Fibroblast of skin of back (primary cell): ENCODE measurements around the gene EEF1AKMT3.
"Not testable (repeated sequence)": the region's sequence is repeated elsewhere in the genome, so short reads cannot be mapped to it uniquely, and the experiment has no call there.

Experiments
- DNase-seq: peaks from one replicate; pipeline ENCODE4 v3.0.0-alpha.2; 2013

Gene EEF1AKMT3

DNA sequence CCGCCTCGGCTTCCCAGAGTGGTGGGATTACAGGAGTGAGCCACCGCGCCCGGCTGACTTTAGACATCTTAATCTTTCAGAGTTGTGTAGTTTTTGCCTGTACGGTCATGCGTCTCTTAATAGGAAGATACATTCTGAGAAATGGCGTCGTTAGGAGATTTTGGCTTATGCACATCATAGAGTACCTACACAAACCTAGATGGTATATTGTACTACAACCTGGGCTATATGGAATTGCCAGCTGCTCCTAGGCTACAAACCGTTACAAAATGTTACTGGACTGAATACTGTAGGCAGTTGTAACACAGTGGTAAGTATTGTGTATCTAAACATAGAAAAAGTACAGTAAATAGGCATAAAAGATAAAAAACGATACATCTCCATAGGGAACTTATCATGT is 11.4 kb downstream of the EEF1AKMT3 start:
- DNase-seq = no peak

DNA sequence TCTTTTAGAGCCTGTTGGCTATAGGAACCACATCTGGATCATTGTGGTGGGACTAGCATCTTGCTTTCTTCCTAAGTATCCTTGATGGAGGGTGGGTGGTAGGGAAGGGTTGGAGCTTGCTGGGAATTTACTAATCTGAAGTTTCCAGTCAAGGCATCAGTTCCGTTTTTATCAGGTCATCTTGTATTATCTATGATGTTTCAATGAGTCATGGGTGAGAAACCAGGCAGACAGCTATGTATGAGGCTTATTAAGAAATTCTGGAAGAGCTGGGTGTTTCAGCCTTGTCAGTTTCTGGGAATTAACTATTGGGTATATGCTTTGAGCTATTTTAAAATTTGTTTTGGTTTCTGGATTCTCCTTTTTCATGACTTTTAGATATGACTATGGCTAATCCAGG is 21.5 kb downstream of the EEF1AKMT3 start:
- peak; percentile 87 for DNase-seq

DNA sequence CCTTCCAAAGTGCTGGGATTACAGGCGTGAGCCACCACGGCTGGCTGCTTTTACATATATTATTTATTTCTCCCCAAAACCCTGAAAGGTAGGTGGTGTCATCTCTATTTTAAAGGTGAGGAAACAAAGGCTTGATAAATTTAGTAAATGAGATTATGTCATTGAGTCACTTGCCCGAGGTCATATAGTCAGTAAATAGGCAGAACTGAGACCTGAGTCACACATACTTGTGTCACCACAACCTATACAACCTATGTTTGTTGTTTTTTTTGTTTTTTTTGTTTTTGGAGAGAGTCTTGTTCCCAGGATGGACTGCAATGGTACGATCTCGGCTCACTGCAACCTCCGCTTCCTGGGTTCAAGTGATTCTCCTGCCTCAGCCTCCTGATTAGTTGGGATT is 22.9 kb downstream of the EEF1AKMT3 start:
- DNase-seq = peak; percentile 32

DNA sequence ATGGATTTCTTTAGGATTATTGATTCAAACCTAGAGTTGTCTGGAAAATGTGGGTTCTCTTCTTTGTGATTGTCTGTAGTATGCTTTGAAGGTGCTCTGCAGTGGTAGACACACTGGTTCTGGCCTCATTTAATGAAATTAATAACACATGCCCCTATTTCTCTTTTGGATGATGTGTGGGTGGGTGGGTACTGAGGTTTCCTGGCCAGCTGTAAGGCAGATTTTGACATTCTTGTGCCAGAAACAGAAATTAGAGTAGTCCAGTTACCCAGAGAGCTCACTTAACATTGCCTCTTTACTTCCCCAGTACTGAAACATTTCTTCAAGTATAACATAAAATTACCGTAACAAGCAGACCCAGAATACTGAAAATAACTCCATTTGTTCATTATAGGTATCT is 24.6 kb downstream of the EEF1AKMT3 start:
- no peak for DNase-seq

DNA sequence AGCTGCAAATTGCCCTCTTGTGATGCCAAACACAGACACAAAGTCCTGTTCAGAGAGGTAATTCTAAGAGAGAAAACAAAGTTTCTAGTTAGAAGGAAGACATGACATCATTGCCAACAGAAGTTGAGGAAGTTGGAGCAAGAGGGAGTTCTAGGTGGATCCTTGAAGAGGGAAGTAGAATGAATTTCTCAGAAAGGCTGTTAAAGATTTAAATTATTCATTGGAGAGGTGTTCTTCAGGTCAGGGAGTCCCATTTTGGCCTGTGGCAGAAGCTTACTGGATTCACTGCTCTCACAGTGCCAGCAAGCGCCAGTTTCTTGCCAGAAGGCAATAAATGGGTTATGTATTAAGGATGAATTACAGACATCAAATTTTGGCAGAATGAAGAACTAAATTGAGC is 25.5 kb downstream of the EEF1AKMT3 start:
- no peak for DNase-seq

DNA sequence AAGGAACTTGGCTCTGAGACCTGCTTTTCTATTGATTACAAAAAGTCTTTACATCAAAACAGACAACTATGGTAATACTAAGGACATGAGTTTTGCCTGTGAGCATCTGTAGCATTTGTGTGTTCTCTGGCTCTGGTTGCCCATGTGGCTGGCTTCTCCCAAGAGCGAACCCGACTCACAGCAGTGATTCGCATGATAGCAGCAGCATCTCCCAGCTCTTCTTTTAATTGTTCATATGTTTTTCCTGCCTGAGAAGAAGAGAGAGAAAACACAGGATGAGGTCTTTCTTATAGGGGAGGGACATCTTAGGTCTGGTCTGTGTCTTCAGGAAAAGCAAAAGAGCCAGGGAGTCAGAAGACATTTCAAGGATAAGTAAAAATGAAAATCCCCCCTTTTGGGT is 28.6 kb downstream of the EEF1AKMT3 start:
- no peak for DNase-seq

DNA sequence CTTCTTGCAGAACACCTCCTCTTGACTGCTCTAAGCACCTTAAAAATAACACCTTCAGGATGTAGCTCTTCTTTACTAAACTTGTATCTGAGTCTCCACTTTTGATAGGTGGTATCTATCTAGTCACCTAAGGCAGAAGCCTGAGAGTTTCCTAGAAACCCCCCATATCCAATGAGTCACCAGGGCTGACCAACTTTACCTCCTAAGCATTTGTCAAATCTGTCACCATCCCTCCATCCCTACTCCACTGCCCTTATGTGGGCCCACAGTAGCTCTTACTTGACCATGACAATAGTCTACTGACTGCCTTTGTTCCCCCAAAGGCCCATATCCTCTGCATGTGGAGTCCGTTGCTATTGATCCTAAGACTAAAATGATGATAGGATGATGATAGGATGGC is 30.2 kb downstream of the EEF1AKMT3 start:
- DNase-seq = no peak

DNA sequence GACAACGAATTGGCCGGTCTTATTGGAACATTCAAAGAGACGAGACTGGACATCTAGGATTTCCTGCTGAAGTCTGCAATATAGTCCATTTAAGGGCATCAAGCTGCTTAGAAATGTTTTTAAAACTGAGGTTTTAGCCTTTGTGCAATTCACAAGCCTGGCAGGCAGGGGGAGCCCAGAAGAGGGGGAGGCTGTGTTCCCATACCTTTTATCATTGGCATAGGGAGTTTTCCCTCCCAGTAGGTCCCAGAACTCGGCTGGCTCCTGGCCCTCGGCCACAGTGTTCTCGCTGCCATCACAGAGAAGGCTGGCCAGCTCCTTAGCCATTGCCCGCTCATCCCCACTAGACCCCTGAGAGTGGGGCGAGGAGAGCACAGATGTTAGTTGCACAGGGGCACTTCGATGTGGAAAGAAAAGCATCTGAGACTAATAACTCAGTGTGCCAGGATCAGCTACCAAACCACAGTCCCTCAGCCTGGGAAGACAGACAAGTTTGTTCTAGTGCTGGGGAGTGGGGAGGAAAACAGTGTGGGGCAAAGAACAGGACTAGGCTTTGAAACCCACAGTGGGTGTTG is 31.0 kb downstream of the EEF1AKMT3 start:
- peak; percentile 65 for DNase-seq

DNA sequence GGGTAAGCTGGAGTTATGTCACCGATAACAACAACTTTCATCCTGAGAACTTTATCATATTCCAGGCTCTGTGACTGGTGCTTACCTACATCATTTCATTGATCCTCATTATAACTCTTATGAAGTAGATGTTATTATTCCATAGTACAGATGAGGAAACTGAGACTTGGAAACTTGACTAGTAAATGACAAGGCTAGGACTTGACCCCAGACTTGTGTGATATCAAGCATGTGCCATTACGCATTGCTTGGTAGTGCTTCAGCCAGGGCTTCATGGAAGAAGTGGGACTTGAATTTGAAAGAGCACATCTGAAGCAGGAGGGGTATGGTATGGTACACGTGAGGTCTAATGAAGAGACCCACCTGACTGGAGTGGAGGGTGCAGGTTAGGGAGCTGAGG is 34.3 kb downstream of the EEF1AKMT3 start:
- no peak for DNase-seq

DNA sequence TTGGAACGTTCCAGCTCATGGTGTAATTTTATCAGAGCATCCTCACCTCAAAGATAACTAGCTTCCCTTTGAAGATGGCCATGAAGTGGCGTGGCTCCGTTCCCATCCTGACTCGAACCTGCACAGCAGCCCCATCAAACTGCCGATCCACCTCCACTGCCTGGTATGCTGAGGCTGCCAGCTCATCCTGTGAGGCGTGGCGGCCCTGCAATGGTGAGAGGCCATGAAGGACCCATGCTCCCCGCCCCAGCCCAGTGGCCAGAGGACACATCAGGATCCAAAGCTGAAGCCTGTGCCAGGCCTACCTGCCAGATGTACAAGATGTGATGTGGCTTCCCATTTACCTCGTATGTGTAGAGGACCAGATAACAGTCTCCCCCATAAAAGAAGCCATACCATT is 34.9 kb downstream of the EEF1AKMT3 start:
- no peak for DNase-seq

DNA sequence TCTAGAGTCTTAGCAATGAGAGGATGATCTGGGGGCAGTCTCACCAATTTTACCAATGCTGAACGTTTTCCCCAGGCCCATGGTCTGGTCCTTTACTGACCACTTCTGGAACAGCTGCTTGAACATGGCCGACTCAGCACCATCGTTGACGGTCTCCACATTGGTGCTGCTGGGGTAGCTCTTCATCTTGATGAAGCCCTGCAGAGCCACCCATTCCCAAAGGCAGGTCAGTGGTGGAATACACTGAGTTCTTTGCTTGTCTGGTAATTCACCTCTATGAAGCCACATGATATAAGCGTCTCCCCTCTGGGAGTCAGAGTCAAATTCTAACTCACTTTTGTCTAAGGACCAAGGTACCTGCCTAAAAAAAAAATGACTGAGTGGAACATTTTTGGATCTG is 35.9 kb downstream of the EEF1AKMT3 start:
- no peak for DNase-seq

DNA sequence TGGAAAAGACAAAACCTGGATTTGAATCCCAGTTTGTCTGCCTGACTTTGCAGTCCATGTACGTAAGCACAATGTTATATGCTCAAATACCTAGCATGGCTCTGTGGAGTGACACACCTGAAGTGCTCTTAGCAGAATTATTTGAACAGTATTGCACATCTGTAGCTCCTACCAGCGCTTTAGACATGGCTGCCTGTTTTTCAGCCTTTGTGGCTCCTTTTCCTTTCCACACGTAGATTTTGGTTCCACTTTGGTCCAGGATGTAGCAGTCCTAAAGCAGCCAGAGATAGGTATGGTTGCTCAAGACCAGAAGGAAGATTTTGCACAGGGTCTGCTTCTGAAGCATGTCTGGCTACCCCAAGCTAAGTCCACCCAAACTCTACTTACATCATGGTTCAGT is 37.0 kb downstream of the EEF1AKMT3 start:
- DNase-seq = no peak

DNA sequence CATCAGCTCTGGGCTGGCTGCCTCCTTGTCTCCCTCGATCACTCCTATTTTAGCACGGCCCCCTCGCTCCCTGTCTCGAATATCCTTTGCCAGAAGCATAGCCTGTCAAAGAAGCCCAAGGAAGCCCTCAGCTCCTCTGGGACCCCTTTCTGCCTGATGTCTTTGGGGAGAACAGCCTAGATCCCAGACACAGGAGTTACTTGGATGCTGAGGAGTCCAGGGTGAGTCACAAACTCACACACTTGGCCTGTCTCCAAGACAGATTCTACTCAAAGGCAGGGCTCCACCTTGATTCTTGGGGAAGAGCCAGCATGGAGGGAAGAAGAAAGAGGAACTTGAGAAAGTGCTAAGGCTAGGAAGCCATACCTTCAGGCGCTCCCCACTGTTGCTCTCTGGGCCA is 38.0 kb downstream of the EEF1AKMT3 start:
- peak; percentile 44 for DNase-seq

DNA sequence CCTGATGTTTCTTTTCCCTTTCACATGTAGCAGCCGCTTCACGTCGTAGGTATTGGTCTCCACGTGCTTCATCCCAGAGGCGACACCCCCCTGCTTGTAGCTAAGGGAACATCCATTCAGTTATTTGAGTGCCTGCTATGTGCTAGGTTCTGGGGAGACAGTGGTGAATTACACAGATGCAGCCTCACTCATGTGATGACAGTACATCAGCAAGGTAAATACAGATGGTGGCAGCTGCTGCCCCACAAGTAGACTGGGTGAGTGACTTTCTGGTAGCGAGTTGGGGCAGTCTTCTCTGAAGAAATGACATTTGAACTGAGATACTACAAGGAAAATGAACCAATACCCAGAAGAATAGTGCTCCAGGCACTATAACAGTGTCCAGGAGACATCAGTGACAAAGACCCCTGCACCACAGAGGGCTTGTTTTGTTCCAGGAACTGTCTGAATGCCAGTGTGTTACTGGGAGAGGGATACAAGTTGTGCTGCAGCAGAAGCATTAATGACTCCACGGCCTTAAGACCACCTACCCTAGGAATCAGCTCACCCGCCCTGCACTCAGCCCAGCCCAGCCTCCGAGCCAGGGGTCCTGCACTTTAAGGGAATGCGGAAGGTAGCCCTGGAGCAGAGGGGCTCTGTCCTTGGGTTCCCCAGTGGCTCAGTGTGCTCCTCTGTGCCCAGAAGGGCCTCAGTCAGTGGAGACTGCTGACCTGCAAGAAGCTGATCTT is 38.8 kb downstream of the EEF1AKMT3 start:
- DNase-seq = no peak

DNA sequence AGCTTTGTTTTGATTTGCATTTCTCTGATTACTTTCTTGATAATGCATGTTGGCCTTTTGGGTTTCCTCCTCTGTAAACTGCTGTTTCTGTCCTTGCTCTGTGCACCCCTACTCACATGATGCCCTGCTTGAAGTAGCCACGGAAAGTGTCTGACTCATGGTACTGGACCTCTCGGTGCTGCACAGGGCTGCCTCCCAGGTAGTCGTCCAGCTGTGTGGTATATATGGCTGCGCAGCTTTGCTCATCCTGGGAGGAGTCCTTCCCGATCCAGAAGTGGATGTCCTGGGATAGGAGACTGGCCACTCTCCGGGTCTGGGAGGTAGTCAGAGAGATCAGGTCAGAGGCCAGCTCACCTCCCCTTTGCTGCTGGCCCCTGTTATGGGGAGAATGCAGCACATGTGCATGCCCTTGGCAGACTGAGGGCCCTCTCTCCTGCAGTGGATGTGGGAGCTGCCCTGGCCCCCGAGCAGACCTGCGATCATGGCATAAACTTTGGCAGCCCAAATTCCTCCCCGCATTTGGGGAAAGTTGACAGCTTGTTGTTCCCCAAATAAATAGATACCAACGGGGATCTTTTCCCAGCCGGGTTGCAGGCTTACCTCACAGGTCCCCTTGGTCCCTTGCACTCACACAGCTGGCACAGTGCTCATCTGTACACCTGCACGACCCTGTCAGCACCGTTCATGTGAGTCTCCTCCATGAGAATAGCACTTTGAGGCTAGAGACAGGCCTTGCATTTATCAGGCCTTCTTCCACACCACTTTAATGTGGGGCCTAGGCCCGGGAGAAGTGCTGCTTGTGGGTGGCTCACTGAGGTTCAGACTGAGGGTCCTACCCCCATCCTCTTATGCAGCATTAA is 40.9 kb downstream of the EEF1AKMT3 start:
- DNase-seq = no peak

DNA sequence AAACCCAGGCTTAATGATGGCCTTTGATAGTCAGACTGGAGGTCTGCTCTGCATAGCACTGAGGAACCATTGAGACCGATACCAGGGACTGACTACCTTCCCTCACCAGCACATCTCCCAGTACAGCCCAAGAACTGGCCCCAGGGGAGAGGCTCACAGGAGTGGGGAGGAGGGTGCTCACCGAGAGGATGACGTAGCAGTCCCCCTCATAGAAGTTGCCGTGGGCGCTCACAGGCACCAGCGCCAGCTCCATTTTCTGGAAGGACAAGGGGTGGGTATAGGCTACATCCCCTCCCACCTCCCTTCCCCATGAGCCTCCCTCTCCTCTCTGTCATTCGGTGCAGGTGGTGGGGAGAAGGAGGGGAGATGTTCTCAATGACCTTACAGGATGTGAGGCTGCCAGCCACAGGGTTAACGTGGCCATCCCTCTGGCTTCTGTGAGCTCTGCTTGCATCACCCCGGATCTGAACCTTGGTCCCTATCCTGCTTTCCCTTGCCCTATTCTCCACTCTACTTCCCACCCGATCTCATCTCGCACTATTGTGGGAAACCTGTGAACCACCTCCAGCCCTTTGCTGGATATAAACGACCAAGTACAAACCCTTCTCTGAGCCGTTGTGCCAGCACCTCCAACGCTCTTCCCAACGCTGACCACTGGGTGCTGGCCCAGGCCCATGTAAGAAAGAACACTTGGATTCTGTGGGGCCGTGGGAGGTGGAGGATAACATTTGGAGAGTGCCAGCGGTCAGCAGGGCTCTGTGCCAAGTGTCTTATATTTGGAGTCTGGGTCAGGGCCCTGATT is 41.8 kb downstream of the EEF1AKMT3 start:
- no peak for DNase-seq

DNA sequence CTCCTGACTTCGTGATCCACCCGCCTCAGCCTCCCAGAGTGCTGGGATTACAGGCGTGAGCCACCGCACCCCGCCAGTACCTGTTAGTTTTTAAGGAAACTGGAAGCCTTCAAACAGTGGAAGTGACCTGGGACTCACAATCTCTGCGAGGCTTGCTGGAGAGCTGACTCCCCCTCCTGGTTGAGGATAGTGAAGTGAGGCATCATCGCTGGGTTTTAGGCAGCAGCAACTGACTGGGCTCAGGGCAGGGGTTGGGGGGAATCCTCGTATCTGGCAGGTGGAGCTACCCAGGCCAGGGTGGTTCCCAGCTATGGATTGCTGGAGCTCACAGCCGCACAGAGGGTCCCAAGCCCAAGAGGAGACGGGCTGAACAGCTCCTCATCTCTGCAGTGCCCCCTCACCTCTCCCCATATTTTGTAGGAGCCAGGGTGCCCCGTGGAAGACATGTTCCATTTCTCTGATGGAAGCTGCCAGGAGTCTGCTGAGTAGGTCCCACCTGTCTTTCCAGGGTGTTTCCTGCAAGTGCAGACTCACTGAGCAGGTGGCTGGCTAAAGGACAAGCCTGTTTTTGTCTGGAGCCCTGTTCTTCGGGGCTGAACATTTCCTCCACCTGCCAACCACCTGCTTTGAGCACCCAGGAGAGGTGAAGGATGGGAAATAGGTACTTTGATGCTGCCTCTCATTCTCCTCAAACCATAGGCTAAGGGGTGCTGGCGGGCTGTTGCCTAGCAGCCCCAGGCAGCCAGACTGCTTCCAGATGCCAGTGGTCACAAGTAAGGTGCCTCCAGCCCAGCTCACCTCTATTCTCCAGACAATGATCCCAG is 43.0 kb downstream of the EEF1AKMT3 start:
- no peak for DNase-seq

DNA sequence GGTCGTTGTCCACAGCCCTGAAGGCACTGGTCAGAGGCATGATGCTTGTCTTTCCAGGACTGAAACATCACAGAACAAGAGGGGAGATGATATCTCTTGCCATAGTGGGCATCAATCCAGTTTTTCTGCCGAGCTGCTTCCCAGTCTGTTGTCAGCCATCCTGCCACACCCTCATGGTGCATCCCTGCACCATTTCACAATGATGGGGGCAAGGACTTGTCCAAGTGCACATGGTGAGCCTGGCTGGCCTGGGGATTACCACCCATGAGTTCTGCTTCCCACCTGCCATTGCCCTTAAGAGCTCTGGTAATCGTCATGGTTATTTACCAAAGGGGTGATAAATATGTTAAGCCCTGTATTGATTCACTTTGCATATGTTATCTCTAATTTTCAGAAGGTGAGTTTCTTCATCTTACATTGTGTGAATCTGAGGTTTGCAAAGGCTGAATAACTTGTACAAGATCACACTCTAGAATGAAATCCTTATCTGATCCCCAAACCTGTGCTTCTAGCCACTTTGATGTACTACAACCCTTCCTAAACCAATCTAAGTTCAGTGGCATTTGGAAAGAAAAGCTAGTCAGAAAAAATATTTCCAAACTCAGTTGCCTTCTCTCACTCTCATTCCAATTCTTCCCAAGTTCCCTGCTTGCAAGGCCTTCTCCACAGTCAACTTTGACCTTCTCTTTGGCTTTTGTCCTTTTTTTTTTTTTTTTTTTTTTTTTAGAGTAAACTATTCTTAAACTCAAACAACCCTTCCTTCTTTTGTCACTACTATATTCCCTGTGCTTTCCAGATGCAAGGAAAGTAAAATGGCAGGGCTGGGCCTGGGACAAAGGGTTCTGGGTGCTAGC is 43.8 kb downstream of the EEF1AKMT3 start:
- no peak for DNase-seq

DNA sequence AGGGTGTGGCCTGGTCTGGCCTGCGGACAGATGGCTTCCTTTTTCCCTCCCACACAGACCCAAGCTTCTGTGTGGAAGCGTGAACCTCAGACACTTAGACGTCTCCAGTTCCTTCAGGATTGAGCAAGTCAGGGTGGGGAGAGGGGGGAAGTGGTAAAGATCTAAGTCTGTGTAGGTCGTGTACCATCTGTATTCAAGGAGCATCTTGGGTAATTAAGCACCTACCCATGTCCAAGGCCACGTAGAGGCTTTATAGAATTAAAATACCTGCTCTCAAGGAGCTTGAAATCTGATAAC is 44.4 kb downstream of the EEF1AKMT3 start:
- DNase-seq = no peak

DNA sequence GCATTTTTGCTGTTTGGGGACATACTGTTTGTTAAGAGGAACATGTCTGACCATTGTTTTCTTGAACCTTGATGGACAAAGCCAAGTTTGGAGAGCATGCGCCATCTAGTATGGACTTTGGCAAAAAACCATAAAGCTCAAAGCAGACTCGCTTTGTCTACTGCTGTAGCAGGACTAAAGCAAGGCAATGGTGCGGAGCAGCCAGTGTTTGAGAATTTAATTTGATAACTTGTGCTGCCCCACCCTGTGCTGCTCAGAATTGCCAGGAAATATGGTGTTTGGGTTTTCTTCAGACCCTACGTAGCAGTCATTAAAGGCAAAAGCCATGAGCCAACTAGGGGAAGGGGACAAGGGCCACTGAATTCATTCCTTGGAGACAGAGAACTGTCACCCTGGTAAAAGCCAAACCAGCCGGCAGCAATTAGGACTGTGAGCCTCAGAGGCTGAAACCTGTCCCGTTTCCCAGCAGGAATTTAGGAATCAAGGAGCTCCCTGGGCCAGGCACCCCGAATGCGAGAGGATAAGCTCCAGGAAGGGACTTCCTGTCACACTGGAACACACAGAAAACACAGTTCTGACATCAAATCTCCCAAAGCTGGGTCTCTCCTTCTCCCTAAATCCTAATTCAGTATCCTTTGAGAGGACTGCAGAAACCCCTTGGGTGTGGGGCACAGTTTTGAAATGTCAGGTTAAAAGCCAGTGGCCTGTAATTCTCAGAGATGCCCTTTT is 45.0 kb downstream of the EEF1AKMT3 start:
- DNase-seq = no peak

DNA sequence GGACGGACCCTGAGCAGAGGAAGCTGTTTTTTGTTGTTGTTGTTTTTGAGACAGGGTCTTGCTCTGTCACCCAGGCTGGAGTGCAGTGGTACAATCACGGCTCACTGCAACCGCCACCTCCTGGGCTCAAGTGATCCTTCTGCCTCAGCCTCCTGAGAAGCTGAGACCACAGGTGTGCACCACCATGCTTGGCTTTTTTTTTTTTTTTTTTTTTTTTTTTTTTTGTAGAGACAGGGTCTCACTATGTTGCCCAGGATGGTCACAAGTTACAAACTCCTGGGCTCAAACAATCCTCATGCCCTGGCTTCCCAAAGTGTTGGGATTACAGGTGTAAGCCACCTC is 45.5 kb downstream of the EEF1AKMT3 start:
- not testable (repeated sequence) for DNase-seq
